H9 (cell line): ENCODE results near the gene PLEKHG2. TPM values are rescaled to one million over a fixed set of nuclear protein-coding genes. Genes with fewer than 3 reads are reported as not detected.

Experiments
- DNase-seq: peaks from one replicate; pipeline ENCODE4 v3.0.0-alpha.2; 2017
- H2AFZ ChIP-seq: one replicate; pipeline ENCODE4 v1.6.1; 2013; ENCODE audit warnings: mild to moderate bottlenecking, low read length, control low read depth, moderate library complexity
- H2AK5ac ChIP-seq: 2 replicates; pipeline ENCODE4 v1.6.1; 2013; ENCODE audit warnings: low read length, control low read depth, mixed read lengths; ENCODE audit not compliant: insufficient read length
- H2BK120ac ChIP-seq: one replicate; pipeline ENCODE4 v1.6.1; 2013; ENCODE audit warnings: low read depth, mild to moderate bottlenecking, low read length, control low read depth, inconsistent platforms; ENCODE audit not compliant: poor library complexity, severe bottlenecking
- H2BK12ac ChIP-seq: 2 replicates; pipeline ENCODE4 v1.6.1; 2013; ENCODE audit warnings: low read length, control low read depth, mixed read lengths, low read depth; ENCODE audit not compliant: insufficient read length
- H2BK15ac ChIP-seq: 2 replicates; pipeline ENCODE4 v1.6.1; 2013; ENCODE audit warnings: low read depth, low read length, control low read depth
- H2BK20ac ChIP-seq: one replicate; pipeline ENCODE4 v1.6.1; 2013; ENCODE audit warnings: low read depth, mild to moderate bottlenecking, low read length, control low read depth, inconsistent platforms; ENCODE audit not compliant: poor library complexity, severe bottlenecking
- H2BK5ac ChIP-seq: 2 replicates; pipeline ENCODE4 v1.6.1; 2013; ENCODE audit warnings: low read length, control low read depth, mixed read lengths; ENCODE audit not compliant: insufficient read length
- H3K14ac ChIP-seq: 2 replicates; pipeline ENCODE4 v1.6.1; 2013; ENCODE audit warnings: low read length, control low read depth; ENCODE audit not compliant: insufficient read depth
- H3K18ac ChIP-seq: 2 replicates; pipeline ENCODE4 v1.6.1; 2013; ENCODE audit warnings: low read depth, mild to moderate bottlenecking, mixed read lengths, low read length, control low read depth; ENCODE audit not compliant: insufficient read length
- H3K23ac ChIP-seq: 2 replicates; pipeline ENCODE4 v1.6.1; 2013; ENCODE audit warnings: low read length, control low read depth, mixed read lengths, low read depth; ENCODE audit not compliant: insufficient read length
- H3K23me2 ChIP-seq: 2 replicates; pipeline ENCODE4 v1.6.1; 2013; ENCODE audit warnings: low read depth, mild to moderate bottlenecking, mixed read lengths, low read length, control low read depth; ENCODE audit not compliant: insufficient read length, poor library complexity, severe bottlenecking
- H3K27ac ChIP-seq: 2 replicates; pipeline ENCODE4 v1.5.1; 2013; ENCODE audit warnings: low read length, control low read depth, mixed read lengths, low read depth; ENCODE audit not compliant: insufficient read length
- H3K27me3 ChIP-seq: 2 replicates; pipeline ENCODE4 v1.6.1; 2013; ENCODE audit warnings: low read length, control low read depth, inconsistent platforms; ENCODE audit not compliant: insufficient read depth
- H3K4ac ChIP-seq: 2 replicates; pipeline ENCODE4 v1.6.1; 2013; ENCODE audit warnings: low read depth, mild to moderate bottlenecking, control low read depth, inconsistent platforms, low read length, moderate library complexity
- H3K4me1 ChIP-seq: 2 replicates; pipeline ENCODE4 v1.6.1; 2013; ENCODE audit warnings: low read length, control low read depth, inconsistent platforms; ENCODE audit not compliant: insufficient read depth
- H3K4me2 ChIP-seq: 2 replicates; pipeline ENCODE4 v1.6.1; 2013; ENCODE audit warnings: low read length, control low read depth, mixed read lengths; ENCODE audit not compliant: insufficient read length, insufficient read depth
- H3K56ac ChIP-seq: 2 replicates; pipeline ENCODE4 v1.6.1; 2013; ENCODE audit warnings: low read depth, mild to moderate bottlenecking, mixed read lengths, low read length, control low read depth; ENCODE audit not compliant: insufficient read length
- H3K79me1 ChIP-seq: 2 replicates; pipeline ENCODE4 v1.6.1; 2013; ENCODE audit warnings: low read depth, mild to moderate bottlenecking, moderate library complexity, low read length, control low read depth, inconsistent platforms; ENCODE audit not compliant: insufficient read depth, poor library complexity, severe bottlenecking
- H3K79me2 ChIP-seq: 2 replicates; pipeline ENCODE4 v1.6.1; 2013; ENCODE audit warnings: low read length, control low read depth, inconsistent platforms; ENCODE audit not compliant: insufficient read depth
- H3K9ac ChIP-seq: 2 replicates; pipeline ENCODE4 v1.6.1; 2013; ENCODE audit warnings: low read length, control low read depth, mixed read lengths; ENCODE audit not compliant: insufficient read length; ENCODE audit errors: extremely low read depth
- H3K9me3 ChIP-seq: one replicate; pipeline ENCODE4 v1.6.1; 2013; ENCODE audit warnings: low read depth, low read length, inconsistent platforms; ENCODE audit not compliant: control insufficient read depth
- H3T11ph ChIP-seq: one replicate; pipeline ENCODE4 v1.6.1; 2013; ENCODE audit warnings: mild to moderate bottlenecking, low read length, control low read depth, inconsistent platforms
- H4K20me1 ChIP-seq: one replicate; pipeline ENCODE4 v1.6.1; 2013; ENCODE audit not compliant: control insufficient read depth, insufficient read length, insufficient read depth
- H4K5ac ChIP-seq: 2 replicates; pipeline ENCODE4 v1.6.1; 2013; ENCODE audit warnings: low read depth, mild to moderate bottlenecking, mixed read lengths, low read length, control low read depth; ENCODE audit not compliant: insufficient read length
- H4K8ac ChIP-seq: replicated peaks from 2 replicates; pipeline ENCODE4 v1.6.1; 2013; ENCODE audit warnings: low read length, control low read depth, mixed read lengths, low read depth; ENCODE audit not compliant: insufficient read length
- H4K91ac ChIP-seq: 2 replicates; pipeline ENCODE4 v1.6.1; 2013; ENCODE audit warnings: low read depth, mild to moderate bottlenecking, moderate library complexity, mixed read lengths, low read length, control low read depth; ENCODE audit not compliant: insufficient read length
- H3K27ac Mint-ChIP-seq, 3 experiments: 2 replicates in 2 of 3; 3 replicates in 1 of 3; pipeline ENCODE4 v1.8.0; 2020 to 2021; ENCODE audit warnings: mixed read lengths in 3 of 3, mild to moderate bottlenecking in 1 of 3, moderate library complexity in 1 of 3
- H3K27me3 Mint-ChIP-seq: 2 replicates; pipeline ENCODE4 v1.8.0; 2021; ENCODE audit warnings: low read depth, mild to moderate bottlenecking, moderate library complexity, mixed read lengths
- H3K36me3 Mint-ChIP-seq, 3 experiments: 2 replicates in 2 of 3; 3 replicates in 1 of 3; pipeline ENCODE4 v1.8.0; 2020 to 2021; ENCODE audit warnings: low read depth in 3 of 3, mixed read lengths in 3 of 3; ENCODE audit not compliant: insufficient read depth in 1 of 3
- H3K4me1 Mint-ChIP-seq, 2 experiments: 2 replicates each; pipeline ENCODE4 v1.8.0; 2020; ENCODE audit warnings: mixed read lengths in 2 of 2
- H3K4me3 Mint-ChIP-seq, 2 experiments: 2 replicates in 1 of 2; 3 replicates in 1 of 2; pipeline ENCODE4 v1.8.0; 2020 to 2021; ENCODE audit warnings: mild to moderate bottlenecking in 2 of 2, mixed read lengths in 2 of 2, moderate library complexity in 1 of 2
- H3K9me3 Mint-ChIP-seq, 2 experiments: 2 replicates in 1 of 2; 3 replicates in 1 of 2; pipeline ENCODE4 v1.8.0; 2020; ENCODE audit warnings: mild to moderate bottlenecking in 2 of 2, mixed read lengths in 2 of 2, moderate library complexity in 1 of 2
- CTCF ChIP-seq: fragments of 200-600 bp; sonication (generic); conservative IDR thresholded peaks from 3 replicates; pipeline ENCODE4 v1.8.0; 2021; ENCODE audit warnings: antibody characterized with exemption, mild to moderate bottlenecking
- WGBS: extraction: QIAGEN DNeasy Blood & Tissue Kit; methylation state at CpG from one replicate; pipeline ENCODE4 v1.1.7; 2013; ENCODE audit warnings: missing lambda C conversion rate, low lambda C conversion rate, mixed read lengths; ENCODE audit not compliant: insufficient read length; ENCODE audit errors: extremely low coverage; 5-methylcytosine and 5-hydroxymethylcytosine counted together
- total RNA-seq: library from RNA; stranded (reverse); gene quantifications from 2 replicates; pipeline ENCODE4 v1.2.1, GENCODE V29; 2021

PLEKHG2 gene
- total RNA-seq, 1 experiment from 2014 or later = 167 TPM

- peaks cover 19% of the 10 kb centered on the region for H3K23me2 ChIP-seq
- no peaks in the 10 kb centered on the region for H3K27me3 ChIP-seq
- H4K20me1 ChIP-seq = peaks cover 2% of the 10 kb centered on the region
- H2AFZ ChIP-seq = no peak overlapping the region
- peaks cover 6% of the 10 kb centered on the region for H3K79me1 ChIP-seq
- no peak overlapping the region for H2BK12ac ChIP-seq
- H3K23ac ChIP-seq = no peak overlapping the region
- peaks cover 10 to 37% (median 24%) of the 10 kb centered on the region in 3 experiments for H3K36me3 Mint-ChIP-seq
- H3K4me1 ChIP-seq = peaks cover 4% of the 10 kb centered on the region; the same call in 1 of the 2 replicates
- H2BK15ac ChIP-seq = no peak overlapping the region
- H3K4me3 Mint-ChIP-seq = peak overlapping the region; percentile 96 to 97
- H3K27ac Mint-ChIP-seq = peak overlapping the region; percentile 55 to 85 (median 79); a peak in 5 of 7 replicates
- no peaks in the 10 kb centered on the region; a peak in 1 of 5 replicates for H3K9me3 Mint-ChIP-seq
- TF ChIP-seq CTCF = peak; percentile 96; the same call in 2 of the 3 replicates
- H4K5ac ChIP-seq = no peak overlapping the region
- no peaks in the 10 kb centered on the region for H3K9me3 ChIP-seq
- DNase-seq = peak; percentile 81
- no CpG with 5 or more reads among the region's 7 CpGs for WGBS
- H2BK20ac ChIP-seq = no peak overlapping the region
- no peak overlapping the region for H2BK120ac ChIP-seq
- H2BK5ac ChIP-seq = no peak overlapping the region
- H3K14ac ChIP-seq = no peak overlapping the region
- no peak overlapping the region for H3K18ac ChIP-seq
- no peak overlapping the region for H4K8ac ChIP-seq
- peaks cover 1% of the 10 kb centered on the region; the same call in 1 of the 2 replicates for H3K27me3 Mint-ChIP-seq
- H3K56ac ChIP-seq = no peak overlapping the region
- no peak overlapping the region for H3T11ph ChIP-seq
- no peak overlapping the region for H2AK5ac ChIP-seq
- H3K4ac ChIP-seq = no peak overlapping the region
- H3K4me1 Mint-ChIP-seq = peaks cover 40 to 49% of the 10 kb centered on the region in 2 experiments
- peak overlapping the region; percentile 27 for H3K4me2 ChIP-seq
- H4K91ac ChIP-seq = no peak overlapping the region
- peaks cover 9% of the 10 kb centered on the region; the same call in 1 of the 2 replicates for H3K79me2 ChIP-seq
- no peak overlapping the region for H3K9ac ChIP-seq
- H3K27ac ChIP-seq = no peak overlapping the region
Observed at GRCh38 chr19:39411832-39412099, 703 bp upstream of the PLEKHG2 start.
